ENCODE results near the gene CTAGE6.
"Not testable (repeated sequence)": the region's sequence is repeated elsewhere in the genome, so short reads cannot be mapped to it uniquely, and the experiment has no call there.

DNA sequence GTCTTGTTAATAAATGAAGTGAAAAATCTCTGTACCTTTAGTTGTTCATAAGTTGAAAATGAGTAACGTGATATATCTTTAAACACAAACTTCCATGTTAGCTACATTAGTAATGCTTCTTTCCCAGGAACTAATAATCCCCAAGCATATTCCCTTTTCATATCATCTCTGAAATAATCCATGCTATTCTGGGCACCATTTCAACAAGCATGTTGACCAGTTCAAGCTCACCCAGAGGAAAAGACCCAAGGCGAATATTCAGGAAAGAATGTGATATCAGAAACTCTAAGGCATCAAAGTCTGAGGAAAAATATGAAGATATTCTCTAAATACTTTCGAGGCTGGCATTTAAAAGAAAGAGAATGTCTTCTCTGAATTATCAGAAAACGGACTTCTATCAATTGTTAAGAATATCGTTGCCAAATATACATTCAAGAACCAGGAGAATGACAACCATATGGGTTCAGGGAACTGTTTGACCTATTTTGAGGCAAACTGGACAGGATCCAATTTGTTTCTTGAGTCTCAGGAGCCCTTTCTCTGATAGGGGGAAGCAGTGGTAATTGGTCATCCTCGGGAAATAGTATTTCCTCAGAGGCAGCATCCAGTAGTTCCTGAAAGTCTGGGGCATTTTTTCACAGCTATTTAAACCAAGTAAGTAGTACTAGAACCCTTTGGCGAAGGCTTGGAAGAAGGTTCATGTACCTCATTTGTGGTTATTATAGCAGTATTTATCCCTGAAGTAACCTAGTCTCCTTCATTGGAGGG lies 28.1 kb upstream of the CTAGE6 start:
- TF ChIP-seq CTCF (conservative IDR thresholded peaks at IDR 0.05 in 1 of 2, IDR thresholded peaks at IDR 0.05 in 1 of 2; ENCODE audit: extremely low read depth in 1 of 2, insufficient read depth in 1 of 2, low read depth in 1 of 2, low read length in 2 of 2); EZH2 (IDR thresholded peaks at IDR 0.05; ENCODE audit: borderline replicate concordance, low read length): not testable (repeated sequence)
